Nephron progenitor cell (in vitro differentiated cells): ENCODE data around the gene AIF1L.

Experiments used
- DNase-seq: peaks from one replicate; pipeline ENCODE4 v3.0.0; 2021
- H3K27ac Mint-ChIP-seq: 2 replicates; pipeline ENCODE4 v1.8.0; 2021; ENCODE audit warnings: mild to moderate bottlenecking, moderate library complexity, mixed read lengths
- H3K27me3 Mint-ChIP-seq: 2 replicates; pipeline ENCODE4 v1.8.0; 2021; ENCODE audit warnings: mild to moderate bottlenecking, low read depth, mixed read lengths; ENCODE audit not compliant: poor library complexity
- H3K36me3 Mint-ChIP-seq: 2 replicates; pipeline ENCODE4 v1.8.0; 2021; ENCODE audit warnings: low read depth, mixed read lengths
- H3K4me1 Mint-ChIP-seq: 2 replicates; pipeline ENCODE4 v1.8.0; 2021; ENCODE audit warnings: mixed read lengths
- H3K4me3 Mint-ChIP-seq: 2 replicates; pipeline ENCODE4 v1.8.0; 2021; ENCODE audit warnings: mild to moderate bottlenecking, moderate library complexity, mixed read lengths
- H3K9me3 Mint-ChIP-seq: 2 replicates; pipeline ENCODE4 v1.8.0; 2021; ENCODE audit warnings: mild to moderate bottlenecking, moderate library complexity, mixed read lengths
- TF ChIP-seq, protein P1 (sequence below): fragments of 200-600 bp; sonication (generic); IDR thresholded peaks from 2 replicates; pipeline ENCODE4 v1.5.0; 2021; ENCODE audit warnings: antibody characterized with exemption

AIF1L gene

DNA sequence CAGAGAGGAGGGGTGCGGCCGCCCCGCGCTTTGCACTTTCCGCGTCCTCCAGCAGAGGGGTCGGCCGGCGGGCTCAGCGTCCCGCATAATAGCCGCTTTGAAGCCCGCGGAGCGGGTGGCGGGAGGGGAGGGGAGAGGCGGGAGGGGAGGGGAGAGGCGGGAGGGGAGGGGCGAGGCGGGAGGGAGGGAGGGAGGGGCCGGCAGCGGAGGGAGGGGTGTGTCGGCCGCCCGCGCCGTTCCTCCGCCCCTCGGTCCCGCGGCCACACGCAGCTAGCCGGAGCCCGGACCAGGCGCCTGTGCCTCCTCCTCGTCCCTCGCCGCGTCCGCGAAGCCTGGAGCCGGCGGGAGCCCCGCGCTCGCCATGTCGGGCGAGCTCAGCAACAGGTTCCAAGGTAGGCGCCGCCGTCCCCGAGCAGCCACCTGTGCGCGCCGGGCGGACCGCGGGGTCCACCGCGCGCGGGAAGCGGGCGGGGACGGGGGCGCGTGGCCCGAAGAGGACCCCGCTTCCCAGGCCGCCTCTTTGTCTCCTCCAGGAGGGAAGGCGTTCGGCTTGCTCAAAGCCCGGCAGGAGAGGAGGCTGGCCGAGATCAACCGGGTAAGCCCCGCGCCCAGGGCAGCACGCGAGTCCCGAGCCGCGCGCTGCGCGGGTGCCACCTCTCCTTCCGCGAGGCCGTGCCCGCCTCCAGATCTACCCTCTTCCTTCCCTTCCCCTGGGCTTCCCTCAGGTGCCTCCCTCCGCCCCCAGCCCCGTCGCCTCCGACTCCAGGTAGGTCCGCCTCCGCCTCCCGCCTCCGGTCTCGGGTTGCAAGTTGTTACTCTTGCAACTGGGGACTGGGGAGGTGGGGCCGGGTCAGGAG is at the start of gene AIF1L:
AIF1L (plus strand) TSS at position 263 of the 857 bp plus-strand sequence; CDS start at position 362, 99 bp downstream.
- Mint-ChIP-seq H3K4me1 (peaks cover 50% of the 10 kb centered on the region), H3K9me3 (no peaks in the 10 kb centered on the region), H3K4me3 (peak within 1 kb of the TSS; percentile 82), H3K27me3 (peaks cover 18% of the 10 kb centered on the region), H3K27ac (peak within 1 kb of the TSS; percentile 6), H3K36me3 (no peaks in the 10 kb centered on the region)
- peak; percentile 82 for DNase-seq
- TF ChIP-seq, protein P1, sequence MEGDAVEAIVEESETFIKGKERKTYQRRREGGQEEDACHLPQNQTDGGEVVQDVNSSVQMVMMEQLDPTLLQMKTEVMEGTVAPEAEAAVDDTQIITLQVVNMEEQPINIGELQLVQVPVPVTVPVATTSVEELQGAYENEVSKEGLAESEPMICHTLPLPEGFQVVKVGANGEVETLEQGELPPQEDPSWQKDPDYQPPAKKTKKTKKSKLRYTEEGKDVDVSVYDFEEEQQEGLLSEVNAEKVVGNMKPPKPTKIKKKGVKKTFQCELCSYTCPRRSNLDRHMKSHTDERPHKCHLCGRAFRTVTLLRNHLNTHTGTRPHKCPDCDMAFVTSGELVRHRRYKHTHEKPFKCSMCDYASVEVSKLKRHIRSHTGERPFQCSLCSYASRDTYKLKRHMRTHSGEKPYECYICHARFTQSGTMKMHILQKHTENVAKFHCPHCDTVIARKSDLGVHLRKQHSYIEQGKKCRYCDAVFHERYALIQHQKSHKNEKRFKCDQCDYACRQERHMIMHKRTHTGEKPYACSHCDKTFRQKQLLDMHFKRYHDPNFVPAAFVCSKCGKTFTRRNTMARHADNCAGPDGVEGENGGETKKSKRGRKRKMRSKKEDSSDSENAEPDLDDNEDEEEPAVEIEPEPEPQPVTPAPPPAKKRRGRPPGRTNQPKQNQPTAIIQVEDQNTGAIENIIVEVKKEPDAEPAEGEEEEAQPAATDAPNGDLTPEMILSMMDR = peak; percentile 24

DNA sequence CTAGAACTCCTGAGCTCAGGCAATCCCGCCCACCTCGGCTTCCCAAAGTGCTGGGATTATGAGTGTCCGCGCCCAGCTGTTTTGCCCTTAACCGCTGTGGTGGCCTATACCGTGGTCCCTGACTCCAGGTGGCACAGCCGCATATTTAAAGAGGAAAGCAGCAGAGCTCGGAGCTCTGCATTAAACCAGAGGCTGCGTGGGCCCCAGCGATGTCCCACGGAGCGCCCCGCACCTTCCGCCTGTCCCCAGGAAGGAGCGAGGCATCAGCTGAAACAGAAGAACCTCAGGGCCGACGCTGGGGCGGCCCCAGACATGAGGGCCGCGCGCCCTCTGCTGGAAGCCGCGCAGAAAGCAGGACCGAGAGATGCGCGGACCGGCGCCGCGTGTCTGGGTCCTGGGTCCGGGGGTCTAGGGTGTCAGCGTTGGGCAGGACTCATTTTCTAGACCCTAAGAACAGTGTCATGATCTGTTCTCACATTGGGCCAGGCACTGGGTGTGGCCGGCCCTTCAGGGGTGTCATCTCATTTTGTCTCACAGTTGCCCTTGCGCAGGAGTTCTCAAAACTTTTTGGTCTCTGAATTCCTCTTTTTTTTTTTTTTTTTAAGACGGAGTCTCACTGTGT is 49.6 kb upstream of the AIF1L start:
- H3K36me3 Mint-ChIP-seq = no peaks in the 10 kb centered on the region
- H3K27ac Mint-ChIP-seq = no peak overlapping the region
- peak; percentile 84 for DNase-seq
- H3K9me3 Mint-ChIP-seq = peaks cover 4% of the 10 kb centered on the region
- TF ChIP-seq, protein P1 = peak; percentile 96
- no peaks in the 10 kb centered on the region for H3K4me1 Mint-ChIP-seq
- peaks cover 14% of the 10 kb centered on the region for H3K27me3 Mint-ChIP-seq
- H3K4me3 Mint-ChIP-seq = no peak overlapping the region

DNA sequence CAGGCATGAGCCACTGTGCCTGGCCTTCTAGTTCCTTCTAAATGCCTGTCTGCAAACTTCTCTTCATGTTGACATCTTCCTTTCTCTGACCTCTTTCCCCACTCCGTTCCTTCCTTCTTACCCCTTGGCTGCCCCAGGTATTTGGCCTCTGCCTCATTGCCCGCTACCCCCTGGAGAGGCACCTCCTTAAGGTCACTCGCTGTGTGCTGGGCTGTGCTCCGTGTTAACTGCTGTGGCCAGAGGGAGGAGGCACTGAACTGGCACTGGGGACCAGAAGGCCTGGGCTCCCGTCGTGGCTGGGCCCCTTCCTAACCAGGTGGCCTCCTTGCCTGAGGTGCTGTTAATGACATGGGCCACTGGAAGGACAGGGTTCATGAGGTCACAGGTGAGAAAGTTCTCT is 48.0 kb upstream of the AIF1L start:
- TF ChIP-seq, protein P1 = no peak
- Mint-ChIP-seq H3K9me3 (peaks cover 4% of the 10 kb centered on the region), H3K27ac (no peak overlapping the region), H3K4me1 (no peaks in the 10 kb centered on the region), H3K4me3 (no peak overlapping the region), H3K36me3 (no peaks in the 10 kb centered on the region), H3K27me3 (peaks cover 14% of the 10 kb centered on the region)
- no peak for DNase-seq

DNA sequence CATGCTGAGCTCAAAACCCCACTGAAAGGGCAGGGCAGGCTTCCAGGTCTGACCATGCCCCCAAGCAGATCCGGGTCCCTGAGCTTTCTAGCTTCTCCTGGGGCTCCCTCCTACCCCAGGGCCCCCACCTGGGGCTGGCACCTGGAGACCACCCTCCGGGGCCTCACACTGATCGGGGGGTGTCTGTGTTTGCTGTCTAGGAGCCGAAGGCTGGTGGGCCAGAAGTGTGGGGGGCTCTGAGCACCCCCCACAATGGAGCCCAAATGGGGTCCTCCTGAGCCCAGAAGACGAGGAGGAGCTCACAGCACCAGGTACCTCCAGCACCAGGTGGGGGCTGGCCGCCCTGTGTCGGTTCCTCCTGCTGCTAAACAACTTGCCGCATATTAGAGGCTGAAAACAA is 47.5 kb upstream of the AIF1L start:
- peaks cover 4% of the 10 kb centered on the region for H3K9me3 Mint-ChIP-seq
- H3K36me3 Mint-ChIP-seq = no peaks in the 10 kb centered on the region
- H3K27me3 Mint-ChIP-seq = peaks cover 14% of the 10 kb centered on the region
- H3K4me3 Mint-ChIP-seq = no peak overlapping the region
- TF ChIP-seq, protein P1 = no peak
- no peak overlapping the region for H3K27ac Mint-ChIP-seq
- DNase-seq = no peak
- H3K4me1 Mint-ChIP-seq = no peaks in the 10 kb centered on the region

DNA sequence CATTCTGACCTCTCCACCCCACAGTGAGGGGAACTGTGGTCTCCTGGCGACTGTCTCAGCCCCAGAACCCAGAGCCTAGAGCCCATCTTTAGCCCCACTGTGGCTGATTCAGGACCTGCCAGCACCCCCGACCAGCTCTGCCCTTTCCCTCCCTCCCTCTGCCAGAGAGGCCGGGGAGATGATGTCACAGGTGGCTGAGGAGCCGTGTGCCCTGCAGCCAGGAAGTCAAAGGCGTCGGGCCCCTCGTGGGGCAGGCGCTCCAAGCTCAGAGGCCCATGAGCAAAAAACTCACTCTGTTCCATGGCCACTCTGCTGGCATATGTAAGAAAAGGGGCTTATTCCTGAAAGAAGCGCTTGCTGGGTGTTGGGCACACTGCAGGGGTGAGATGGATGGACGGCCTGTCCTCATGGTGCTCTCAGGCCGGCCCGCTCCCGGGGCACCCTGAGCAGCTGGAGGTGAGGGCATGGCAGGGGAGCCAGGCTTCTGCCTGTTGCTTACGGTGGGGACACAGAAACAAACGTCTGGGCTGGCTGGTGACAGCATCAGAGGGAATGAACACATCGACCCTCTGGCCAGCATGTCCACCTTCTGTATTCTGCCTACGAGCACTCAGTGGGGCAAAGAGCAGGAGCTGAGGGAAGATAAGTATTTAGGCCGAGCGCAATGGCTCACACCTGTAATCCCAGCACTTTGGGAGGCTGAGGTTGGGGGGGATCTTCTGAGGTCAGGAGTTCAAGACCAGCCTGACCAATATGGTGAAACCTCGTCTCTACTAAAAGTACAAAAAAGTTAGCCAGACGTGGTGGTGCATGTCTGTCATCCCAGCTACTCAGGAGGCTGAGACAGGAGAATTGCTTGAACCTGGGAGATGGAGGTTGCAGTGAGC is 46.3 kb upstream of the AIF1L start:
- peaks cover 4% of the 10 kb centered on the region for H3K9me3 Mint-ChIP-seq
- TF ChIP-seq, protein P1 = no peak
- no peak overlapping the region for H3K4me3 Mint-ChIP-seq
- H3K4me1 Mint-ChIP-seq = no peaks in the 10 kb centered on the region
- H3K27ac Mint-ChIP-seq = no peak overlapping the region
- DNase-seq = no peak
- H3K27me3 Mint-ChIP-seq = peaks cover 14% of the 10 kb centered on the region
- no peaks in the 10 kb centered on the region for H3K36me3 Mint-ChIP-seq
